ENCODE data around the gene MYRIP.
"Not testable (repeated sequence)": the region's sequence is repeated elsewhere in the genome, so short reads cannot be mapped to it uniquely, and the experiment has no call there.

MYRIP gene

DNA sequence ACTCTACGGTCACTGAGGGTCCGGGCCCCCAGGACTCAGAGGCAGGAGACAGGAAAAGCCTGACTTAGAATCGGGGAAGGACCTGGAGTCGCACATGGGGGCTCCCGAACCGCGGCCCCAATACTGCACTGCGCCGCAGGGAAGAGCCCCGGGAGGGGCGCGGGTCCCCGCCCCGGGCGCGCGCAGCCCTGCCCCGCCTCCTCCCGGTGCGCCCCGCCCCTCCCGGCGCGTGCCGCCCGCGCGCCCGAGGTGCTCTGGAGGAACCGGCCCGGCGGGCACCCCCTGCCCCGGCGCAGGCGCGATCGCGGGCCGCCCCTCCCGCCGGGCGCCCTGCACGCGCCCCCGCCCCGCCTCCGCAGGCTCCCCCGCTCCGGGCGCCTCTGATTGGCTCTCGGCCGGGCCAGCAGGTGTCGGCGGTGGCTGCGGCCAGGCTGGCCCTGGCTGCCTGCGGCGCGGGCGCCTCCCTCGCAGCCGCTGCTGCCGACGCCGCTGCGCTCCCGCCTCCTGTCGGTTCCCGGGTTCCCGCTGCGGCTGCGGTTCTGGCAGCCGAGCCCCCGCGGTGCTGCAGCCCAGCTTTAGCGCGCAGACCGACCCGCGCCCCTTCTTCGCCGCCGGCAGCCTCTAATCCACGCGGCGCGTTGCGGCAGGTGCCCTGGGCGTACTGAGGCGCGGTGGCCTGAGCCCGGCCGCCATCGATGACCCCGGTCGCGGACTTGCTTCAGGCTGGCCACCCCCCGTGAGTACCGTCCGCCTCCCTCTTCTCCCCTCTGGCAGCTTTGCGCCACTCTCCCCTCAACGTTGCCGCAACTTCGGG is at the start of gene MYRIP:
Gene MYRIP (plus strand): TSS at position 429 of the 814 bp plus-strand sequence. CDS start 91,208 bp downstream, outside the sequence.
- POLR2A ChIA-PET: no interaction called here
- peak; percentile 65 for DNase-seq (ENCODE audit: extremely low spot score)
- CTCF ChIA-PET: no interaction called here
- TF ChIP-seq, protein P1, sequence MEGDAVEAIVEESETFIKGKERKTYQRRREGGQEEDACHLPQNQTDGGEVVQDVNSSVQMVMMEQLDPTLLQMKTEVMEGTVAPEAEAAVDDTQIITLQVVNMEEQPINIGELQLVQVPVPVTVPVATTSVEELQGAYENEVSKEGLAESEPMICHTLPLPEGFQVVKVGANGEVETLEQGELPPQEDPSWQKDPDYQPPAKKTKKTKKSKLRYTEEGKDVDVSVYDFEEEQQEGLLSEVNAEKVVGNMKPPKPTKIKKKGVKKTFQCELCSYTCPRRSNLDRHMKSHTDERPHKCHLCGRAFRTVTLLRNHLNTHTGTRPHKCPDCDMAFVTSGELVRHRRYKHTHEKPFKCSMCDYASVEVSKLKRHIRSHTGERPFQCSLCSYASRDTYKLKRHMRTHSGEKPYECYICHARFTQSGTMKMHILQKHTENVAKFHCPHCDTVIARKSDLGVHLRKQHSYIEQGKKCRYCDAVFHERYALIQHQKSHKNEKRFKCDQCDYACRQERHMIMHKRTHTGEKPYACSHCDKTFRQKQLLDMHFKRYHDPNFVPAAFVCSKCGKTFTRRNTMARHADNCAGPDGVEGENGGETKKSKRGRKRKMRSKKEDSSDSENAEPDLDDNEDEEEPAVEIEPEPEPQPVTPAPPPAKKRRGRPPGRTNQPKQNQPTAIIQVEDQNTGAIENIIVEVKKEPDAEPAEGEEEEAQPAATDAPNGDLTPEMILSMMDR (IDR thresholded peaks at IDR 0.05; ENCODE audit: control extremely low read depth, extremely low read depth, low read depth, missing control alignments): no peak

DNA sequence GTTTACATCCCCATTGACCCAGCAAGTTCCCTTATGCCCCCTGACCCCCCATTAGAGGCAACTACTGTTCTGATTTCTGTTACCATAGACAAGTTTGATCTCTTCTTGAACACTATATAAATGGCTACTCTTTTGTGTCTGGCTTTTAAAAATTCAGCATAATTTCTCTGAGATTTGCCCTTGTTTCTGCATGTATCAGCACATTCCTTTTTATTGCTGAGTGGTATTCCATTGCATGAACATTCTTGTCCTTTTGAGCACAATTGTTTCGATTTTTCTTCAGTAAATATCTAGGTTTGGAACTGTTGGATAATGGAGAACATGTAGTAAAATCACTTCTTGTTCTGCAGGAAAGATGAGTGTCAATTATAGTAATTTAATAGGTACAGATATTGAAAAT is 49.1 kb upstream of the MYRIP start:
- POLR2A ChIA-PET: no interaction called here
- CTCF ChIA-PET: no interaction called here
- no peak for DNase-seq (ENCODE audit: extremely low spot score)

GRCh38 chr3:39762537-39763070 is 46.8 kb upstream of the MYRIP start:
- ChIA-PET POLR2A (no interaction called here), CTCF (no interaction called here)
- TF ChIP-seq, protein P1 (IDR thresholded peaks at IDR 0.05; ENCODE audit: control extremely low read depth, extremely low read depth, low read depth, missing control alignments): no peak
- no peak for DNase-seq (ENCODE audit: extremely low spot score)

More for the DNA sequence above, 49.1 kb upstream of the MYRIP start:
- TF ChIP-seq, protein P1 (IDR thresholded peaks at IDR 0.05; ENCODE audit: control extremely low read depth, extremely low read depth, low read depth, missing control alignments): no peak

DNA sequence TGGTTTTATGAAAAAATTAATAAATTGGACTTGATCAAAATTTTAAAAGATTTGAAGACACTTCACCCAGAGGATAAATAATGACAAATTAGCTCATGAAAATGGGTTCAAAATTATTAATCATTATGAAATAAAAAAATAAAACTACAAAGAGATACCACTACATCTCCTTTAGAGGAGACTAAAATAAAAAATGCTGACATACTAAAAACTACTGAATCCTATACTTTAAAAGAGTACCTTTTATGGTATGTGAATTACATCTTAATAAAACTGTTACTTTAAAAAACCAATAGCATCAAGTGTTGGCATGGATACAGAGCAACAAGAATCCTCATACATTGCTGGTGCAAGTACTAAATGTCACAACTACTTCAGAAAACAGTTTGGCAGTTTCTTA is 46.0 kb upstream of the MYRIP start:
- no peak for DNase-seq (ENCODE audit: extremely low spot score)
- ChIA-PET POLR2A (no interaction called here), CTCF (no interaction called here)
- TF ChIP-seq, protein P1 (IDR thresholded peaks at IDR 0.05; ENCODE audit: control extremely low read depth, extremely low read depth, low read depth, missing control alignments): no peak

DNA sequence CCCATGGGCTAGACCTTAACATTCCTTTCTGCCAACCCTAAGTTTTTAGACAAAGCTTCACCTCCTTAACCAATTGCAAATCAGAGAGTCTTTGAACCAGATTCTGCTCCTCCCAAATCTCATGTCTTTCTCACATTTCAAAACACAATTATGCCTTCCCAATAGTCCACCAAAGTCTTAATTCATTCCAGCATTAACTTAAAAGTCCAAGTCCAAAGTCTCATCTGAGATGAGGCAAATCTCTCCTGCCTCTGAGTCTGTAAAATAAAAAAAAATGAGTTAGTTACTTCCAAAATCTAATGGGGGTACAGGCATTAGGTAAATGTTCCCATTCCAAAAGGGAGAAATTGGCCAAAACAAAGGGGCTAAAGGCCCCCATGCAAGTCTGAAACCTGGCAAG is 43.8 kb upstream of the MYRIP start:
- ChIA-PET CTCF (interaction anchor here (1.2 to 1.4 kb wide), 2 partner anchors 9 to 43 kb away, joined by 3 read pairs; no protein-coding TSS in a partner anchor), POLR2A (no interaction called here)
- no peak for DNase-seq (ENCODE audit: extremely low spot score)
- TF ChIP-seq, protein P1 (IDR thresholded peaks at IDR 0.05; ENCODE audit: control extremely low read depth, extremely low read depth, low read depth, missing control alignments): no peak

DNA sequence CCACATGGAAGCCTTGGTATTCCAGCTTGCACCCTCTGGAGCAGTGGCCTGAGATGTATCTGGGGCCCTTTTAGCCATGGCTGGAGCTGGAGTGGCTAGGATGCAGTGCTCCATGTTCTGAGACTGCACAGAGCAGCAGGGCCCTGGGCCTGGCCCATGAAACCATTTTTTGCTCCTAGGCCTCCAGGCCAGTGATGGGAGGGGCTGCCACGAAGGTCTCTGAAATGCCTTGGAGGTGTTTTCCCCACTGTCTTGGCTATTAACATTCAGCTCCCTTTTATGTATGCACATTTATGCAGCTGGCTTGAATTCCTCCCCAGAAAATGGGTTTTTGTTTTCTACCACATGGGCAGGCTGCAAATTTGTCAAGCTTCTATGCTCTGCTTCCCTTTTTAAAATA is 43.0 kb upstream of the MYRIP start:
- TF ChIP-seq, protein P1 (IDR thresholded peaks at IDR 0.05; ENCODE audit: control extremely low read depth, extremely low read depth, low read depth, missing control alignments): no peak
- ChIA-PET CTCF (interaction anchor here (1.2 to 1.4 kb wide), 2 partner anchors 17 to 44 kb away, joined by 3 to 4 read pairs; no protein-coding TSS in a partner anchor), POLR2A (no interaction called here)
- no peak for DNase-seq (ENCODE audit: extremely low spot score)

DNA sequence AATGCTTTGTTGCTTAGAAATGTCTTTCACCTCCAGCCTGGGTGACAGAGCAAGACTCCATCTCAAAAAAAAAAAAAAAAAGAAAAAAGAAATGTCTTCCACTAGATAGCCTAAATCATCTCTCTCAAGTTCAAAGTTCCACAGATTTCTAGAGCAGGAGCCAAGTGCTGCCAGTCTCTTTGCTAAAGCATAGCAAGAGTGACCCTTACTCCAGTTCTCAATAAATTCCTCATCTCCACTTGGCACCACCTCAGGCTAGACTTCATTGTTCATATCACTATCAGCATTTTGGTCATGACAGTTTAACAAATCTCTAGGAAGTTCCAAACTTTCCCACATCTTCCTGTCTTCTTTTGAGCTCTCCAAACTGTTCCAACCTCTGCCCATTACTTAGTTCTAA is 42.5 kb upstream of the MYRIP start:
- DNase-seq (ENCODE audit: extremely low spot score); POLR2A ChIA-PET: not testable (repeated sequence)
- CTCF ChIA-PET: interaction anchor here (1.2 to 1.4 kb wide), 2 partner anchors 17 to 44 kb away, joined by 3 to 4 read pairs; no protein-coding TSS in a partner anchor

DNA sequence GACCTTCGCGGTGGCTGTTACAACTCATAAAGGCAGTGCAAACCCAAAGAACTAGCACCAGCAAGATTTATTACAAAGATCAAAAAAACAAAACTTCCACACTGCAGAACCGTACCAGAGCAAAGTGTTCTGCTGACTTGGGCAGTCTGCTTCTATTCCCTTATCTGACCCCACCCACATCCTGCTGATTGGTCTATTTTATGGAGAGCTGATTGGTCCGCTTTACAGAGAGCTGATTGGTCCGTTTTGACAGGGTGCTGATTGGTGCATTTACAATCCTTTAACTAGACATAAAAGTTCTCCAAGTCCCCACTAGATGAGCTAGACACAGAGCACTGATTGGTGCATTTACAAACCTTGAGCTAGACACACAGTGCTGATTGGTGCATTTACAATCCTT is 31.2 kb upstream of the MYRIP start:
- CTCF ChIA-PET; DNase-seq (ENCODE audit: extremely low spot score); POLR2A ChIA-PET: not testable (repeated sequence)

Data from GM10248 (cell line).